GM12891 (cell line): ENCODE results near the gene MOCS1. TPM values are rescaled to one million over a fixed set of nuclear protein-coding genes. Genes with fewer than 3 reads are reported as not detected.
"Not testable (repeated sequence)": the region's sequence is repeated elsewhere in the genome, so short reads cannot be mapped to it uniquely, and the experiment has no call there.

Experiments used
- DNase-seq: peaks from one replicate; pipeline ENCODE4 v3.0.0; 2011; ENCODE audit warnings: low spot score; ENCODE audit not compliant: insufficient read length
- FAIRE-seq: peaks from 2 replicates; lab custom pipeline; 2011; peaks lifted over from hg19 to GRCh38; lab: Jason Lieb, UNC
- PAX5 ChIP-seq: IDR thresholded peaks from 2 replicates; pipeline ENCODE4 v1.6.1; 2011; ENCODE audit warnings: low read length, moderate library complexity, mild to moderate bottlenecking; ENCODE audit not compliant: insufficient read depth, severe bottlenecking
- POLR2A ChIP-seq: IDR thresholded peaks from 2 replicates; pipeline ENCODE4 v1.6.1; 2011; ENCODE audit warnings: low read depth, low read length, control low read depth
- POLR2AphosphoS5 ChIP-seq: IDR thresholded peaks from 2 replicates; pipeline ENCODE4 v1.6.1; 2011; ENCODE audit warnings: low read depth, low read length, control low read depth
- POU2F2 ChIP-seq: IDR thresholded peaks from 2 replicates; pipeline ENCODE4 v1.6.1; 2011; ENCODE audit warnings: low read depth, mild to moderate bottlenecking, control low read depth, low read length, moderate library complexity
- SPI1 ChIP-seq: IDR thresholded peaks from 2 replicates; pipeline ENCODE4 v1.6.1; 2011; ENCODE audit warnings: low read depth, low read length, control low read depth
- TAF1 ChIP-seq: IDR thresholded peaks from 2 replicates; pipeline ENCODE4 v1.6.1; 2011; ENCODE audit warnings: low read depth, low read length, control low read depth
- polyA plus RNA-seq: library from polyadenylated mRNA; unstranded; fragments of >200 nt; gene quantifications from one replicate; pipeline ENCODE4 v1.2.1, GENCODE V29; 2012; ENCODE audit warnings: low read depth, missing spikeins, inconsistent platforms; ENCODE audit not compliant: missing spikeins

The MOCS1 gene
- not detected for polyA plus RNA-seq

- DNase-seq: no peak
- FAIRE-seq: no peak
- TF ChIP-seq SPI1 (no peak), POU2F2 (no peak), POLR2A (no peak), TAF1 (no peak), PAX5 (no peak), POLR2AphosphoS5 (no peak)
Measured at GRCh38 chr6:39934131-39934757, at the start of gene MOCS1. MOCS1 (minus strand) TSS chr6:39934462; CDS start chr6:39934417, 45 bp downstream.

GRCh38 chr6:39984051-39984450 is 49.8 kb upstream of the MOCS1 start:
- FAIRE-seq: no peak

GRCh38 chr6:39983193-39983592 is 48.9 kb upstream of the MOCS1 start:
- DNase-seq (no peak), FAIRE-seq (no peak)
- TF ChIP-seq SPI1 (no peak), TAF1 (no peak), POU2F2 (no peak), POLR2AphosphoS5 (no peak), POLR2A (no peak), PAX5 (no peak)

More at GRCh38 chr6:39984051-39984450, 49.8 kb upstream of the MOCS1 start:
- no peak for TF ChIP-seq POLR2AphosphoS5
- TF ChIP-seq SPI1: no peak
- TF ChIP-seq TAF1: no peak
- no peak for TF ChIP-seq PAX5
- no peak for TF ChIP-seq POU2F2
- no peak for TF ChIP-seq POLR2A
- DNase-seq: no peak

GRCh38 chr6:39982720-39983119 is 48.5 kb upstream of the MOCS1 start:
- DNase-seq (no peak), FAIRE-seq (no peak)
- TF ChIP-seq POLR2AphosphoS5 (no peak), POU2F2 (no peak), SPI1 (no peak), TAF1 (no peak), PAX5 (no peak), POLR2A (no peak)

GRCh38 chr6:39980839-39981580 is 46.7 kb upstream of the MOCS1 start:
- peak; percentile 10 for DNase-seq
- no peak for FAIRE-seq
- TF ChIP-seq PAX5 (no peak), TAF1 (no peak), SPI1 (no peak), POLR2AphosphoS5 (no peak), POU2F2 (no peak), POLR2A (no peak)

GRCh38 chr6:39979461-39980328 is 45.4 kb upstream of the MOCS1 start:
- no peak for TF ChIP-seq POLR2A
- TF ChIP-seq POLR2AphosphoS5: no peak
- no peak for TF ChIP-seq PAX5
- TF ChIP-seq POU2F2: no peak
- TF ChIP-seq TAF1: no peak
- no peak for TF ChIP-seq SPI1
- DNase-seq (no peak), FAIRE-seq (no peak)

GRCh38 chr6:39978240-39978639 is 44.0 kb upstream of the MOCS1 start:
- TF ChIP-seq POU2F2 (no peak), SPI1 (no peak), POLR2AphosphoS5 (no peak), TAF1 (no peak), POLR2A (no peak), PAX5 (no peak)
- DNase-seq (no peak), FAIRE-seq (no peak)

GRCh38 chr6:39973661-39974060 is 39.4 kb upstream of the MOCS1 start:
- TF ChIP-seq PAX5: no peak
- TF ChIP-seq POLR2AphosphoS5: no peak
- TF ChIP-seq POU2F2: no peak
- TF ChIP-seq SPI1: no peak
- TF ChIP-seq TAF1: no peak
- no peak for TF ChIP-seq POLR2A
- DNase-seq (no peak), FAIRE-seq (no peak)

- DNase-seq, FAIRE-seq: not testable (repeated sequence)
Measured at GRCh38 chr6:39972717-39973116, 38.5 kb upstream of the MOCS1 start.

GRCh38 chr6:39971131-39971530 is 36.9 kb upstream of the MOCS1 start:
- FAIRE-seq, DNase-seq: not testable (repeated sequence)
